Liver (tissue), 9 donors: ENCODE measurements around the gene DFFB. TPM values are rescaled to one million over a fixed set of nuclear protein-coding genes. Genes with fewer than 3 reads are reported as not detected.

Experiments
- DNase-seq: peaks from one replicate; pipeline ENCODE4 v3.0.0-alpha.2; 2017; ENCODE audit warnings: low spot score
- H3K27ac ChIP-seq, 2 donors: one replicate each; pipeline ENCODE4 v1.7.0; 2013; ENCODE audit warnings: inconsistent platforms in 2 of 2, low read length in 2 of 2, control low read depth in 1 of 2, low read depth in 1 of 2, mild to moderate bottlenecking in 1 of 2
- H3K27me3 ChIP-seq, 4 donors: one replicate each; pipeline versions ENCODE4 v1.6.1 to v1.7.0; 2013; ENCODE audit warnings: low read length in 3 of 4, inconsistent platforms in 1 of 4, mild to moderate bottlenecking in 1 of 4, moderate library complexity in 1 of 4; ENCODE audit not compliant: control insufficient read depth in 4 of 4, insufficient read depth in 4 of 4
- H3K36me3 ChIP-seq, 4 donors: one replicate each; pipeline versions ENCODE4 v1.6.1 to v1.7.0; 2013; ENCODE audit warnings: low read length in 3 of 4, mild to moderate bottlenecking in 3 of 4, low read depth in 1 of 4, moderate library complexity in 1 of 4; ENCODE audit not compliant: control insufficient read depth in 4 of 4, insufficient read depth in 3 of 4
- H3K4me1 ChIP-seq, 4 donors: one replicate each; pipeline versions ENCODE4 v1.6.1 to v1.7.0; 2013; ENCODE audit warnings: low read length in 3 of 4, mild to moderate bottlenecking in 3 of 4, moderate library complexity in 1 of 4; ENCODE audit not compliant: control insufficient read depth in 4 of 4, insufficient read depth in 4 of 4
- H3K4me3 ChIP-seq, 3 donors: one replicate each; pipeline versions ENCODE4 v1.6.1 to v1.7.0; 2013; ENCODE audit warnings: low read length in 3 of 3, control low read depth in 1 of 3, low read depth in 1 of 3, mild to moderate bottlenecking in 1 of 3
- H3K9ac ChIP-seq, 2 donors: one replicate each; pipeline ENCODE4 v1.7.0; 2013; ENCODE audit warnings: low read length in 2 of 2, mild to moderate bottlenecking in 2 of 2, moderate library complexity in 2 of 2, control low read depth in 1 of 2, low read depth in 1 of 2
- H3K9me3 ChIP-seq, 4 donors: one replicate each; pipeline versions ENCODE4 v1.6.1 to v1.7.0; 2013; ENCODE audit warnings: low read length in 3 of 4; ENCODE audit not compliant: control insufficient read depth in 4 of 4
- EGR1 ChIP-seq, 2 donors: IDR thresholded peaks; 2 replicates each; pipeline ENCODE4 v1.6.1; 2016 to 2018; ENCODE audit warnings: antibody characterized with exemption in 2 of 2, low read depth in 2 of 2
- FOXA1 ChIP-seq: IDR thresholded peaks from 2 replicates; pipeline ENCODE4 v1.6.1; 2016; ENCODE audit warnings: antibody characterized with exemption
- FOXA2 ChIP-seq: IDR thresholded peaks from 2 replicates; pipeline ENCODE4 v1.6.1; 2016; ENCODE audit warnings: antibody characterized with exemption
- GABPA ChIP-seq, 2 donors: IDR thresholded peaks in 1 of 2; conservative IDR thresholded peaks in 1 of 2; 2 replicates each; pipeline ENCODE4 v1.6.1; 2016; ENCODE audit warnings: antibody characterized with exemption in 2 of 2, mild to moderate bottlenecking in 1 of 2, moderate library complexity in 1 of 2
- HNF4A ChIP-seq, 2 donors: conservative IDR thresholded peaks; 2 replicates each; pipeline ENCODE4 v1.6.1; 2016; ENCODE audit warnings: antibody characterized with exemption in 2 of 2, mild to moderate bottlenecking in 2 of 2
- HNF4G ChIP-seq: IDR thresholded peaks from 2 replicates; pipeline ENCODE4 v1.6.1; 2016; ENCODE audit warnings: antibody characterized with exemption
- JUND ChIP-seq, 2 donors: IDR thresholded peaks; 2 replicates each; pipeline ENCODE4 v1.6.1; 2016; ENCODE audit warnings: antibody characterized with exemption in 2 of 2
- NR2F2 ChIP-seq: IDR thresholded peaks from 2 replicates; pipeline ENCODE4 v1.6.1; 2016; ENCODE audit warnings: antibody characterized with exemption
- RAD21 ChIP-seq, 2 donors: IDR thresholded peaks; 2 replicates each; pipeline ENCODE4 v1.6.1; 2016; ENCODE audit warnings: antibody characterized with exemption in 2 of 2, mild to moderate bottlenecking in 2 of 2
- RXRA ChIP-seq, 2 donors: IDR thresholded peaks; 2 replicates each; pipeline ENCODE4 v1.6.1; 2017 to 2018; ENCODE audit warnings: antibody characterized with exemption in 2 of 2, mild to moderate bottlenecking in 1 of 2
- SP1 ChIP-seq: IDR thresholded peaks from 2 replicates; pipeline ENCODE4 v1.6.1; 2018; ENCODE audit warnings: antibody characterized with exemption, mild to moderate bottlenecking
- TAF1 ChIP-seq: conservative IDR thresholded peaks from 2 replicates; pipeline ENCODE4 v1.6.1; 2016; ENCODE audit warnings: antibody characterized with exemption, mild to moderate bottlenecking
- YY1 ChIP-seq: IDR thresholded peaks from 2 replicates; pipeline ENCODE4 v1.6.1; 2016; ENCODE audit warnings: antibody characterized with exemption, mild to moderate bottlenecking
- WGBS: extraction: QIAGEN DNeasy Blood & Tissue Kit; methylation state at CpG from one replicate; pipeline ENCODE4 v1.1.7; 2013; 5-methylcytosine and 5-hydroxymethylcytosine counted together
- polyA plus RNA-seq, 2 donors: library from polyadenylated mRNA; stranded (reverse) in 1 of 2; unstranded in 1 of 2; fragments of 200-250 nt in 1 of 2; fragments of >200 nt in 1 of 2; fragmentation: Nextera tagmentation in 1 of 2; extraction: Ambion mirVana in 1 of 2; gene quantifications; one replicate each; pipeline versions ENCODE4 v1.2.1 to v1.2.3, GENCODE V29; 2013 to 2015
- total RNA-seq, 2 donors: library from RNA; depleted of rRNA; stranded (reverse); fragments of >200 nt; gene quantifications; one replicate each; pipeline ENCODE4 v1.2.3, GENCODE V29; 2014
- TF ChIP-seq, protein P1 (sequence below): fragments of 150-350 bp; IDR thresholded peaks from 2 replicates; pipeline ENCODE4 v1.5.1; 2017; ENCODE audit warnings: improper control_type of control experiment, low read depth, low read length; ENCODE audit not compliant: missing input control
- TF ChIP-seq, protein P2 (sequence below): IDR thresholded peaks from 2 replicates; pipeline ENCODE4 v1.6.1; 2016; ENCODE audit warnings: antibody characterized with exemption
- TF ChIP-seq, protein P3 (sequence below): IDR thresholded peaks from 2 replicates; pipeline ENCODE4 v1.6.1; 2016; ENCODE audit warnings: antibody characterized with exemption
- TF ChIP-seq, protein P4 (sequence below): IDR thresholded peaks from 2 replicates; pipeline ENCODE4 v1.6.1; 2016; ENCODE audit warnings: antibody characterized with exemption, mild to moderate bottlenecking
- TF ChIP-seq, protein P5 (sequence below): IDR thresholded peaks from 2 replicates; pipeline ENCODE4 v1.6.1; 2016; ENCODE audit warnings: antibody characterized with exemption
- donor health status: healthy.
- donor health status: healthy.
- donor health status: healthy.
- donor health status: healthy.
- donor health status: healthy.

The DFFB gene
- total and polyA plus RNA-seq, 4 donors, result 0.92 to 6.1 (median 2.9) TPM

DNA sequence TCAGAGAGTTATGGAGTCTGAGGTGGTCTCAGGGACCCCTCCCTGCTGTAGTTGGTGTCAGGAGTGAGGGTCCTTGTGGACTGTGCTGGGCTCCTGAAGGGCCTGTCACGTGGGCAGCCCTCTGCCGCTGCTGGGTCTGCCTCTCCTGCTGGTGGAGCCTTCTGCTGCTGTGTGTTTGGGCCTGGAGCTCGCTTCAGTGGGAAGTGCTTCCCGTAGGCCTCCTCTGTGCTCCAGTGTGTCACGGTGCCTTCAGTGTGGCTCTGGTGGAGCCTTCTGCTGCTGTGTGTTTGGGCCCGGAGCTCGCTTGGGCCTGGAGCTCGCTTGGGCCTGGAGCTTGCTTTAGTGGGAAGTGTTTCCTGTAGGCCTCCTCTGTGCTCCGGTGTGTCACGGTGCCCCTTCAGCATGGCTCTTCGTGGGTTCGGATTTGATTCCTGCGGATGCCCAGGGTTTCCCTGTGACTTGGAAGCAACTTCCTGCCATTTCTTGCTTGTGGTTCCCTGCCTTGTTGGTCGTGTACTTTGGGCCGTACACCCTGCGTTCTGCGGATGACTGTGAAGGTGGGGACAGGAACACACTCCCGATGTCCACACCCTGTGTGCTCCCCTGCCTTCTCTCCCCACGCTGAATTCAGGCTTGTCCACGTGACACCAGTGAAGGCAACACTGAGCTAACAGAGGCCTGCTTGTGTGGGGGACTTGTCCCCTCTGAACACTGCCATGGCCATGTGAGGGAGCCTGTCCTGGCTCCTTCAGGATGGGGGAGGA is 23.3 kb downstream of the DFFB start:
- peaks cover 5 to 36% (median 21%) of the 10 kb centered on the region in 4 donors for H3K36me3 ChIP-seq
- TF ChIP-seq FOXA1 (no peak), EGR1 (IDR thresholded peaks at IDR 0.05; ENCODE audit: low read depth in 2 of 2) (no peak), FOXA2 (no peak), JUND (IDR thresholded peaks at IDR 0.05) (no peak)
- TF ChIP-seq, protein P1, sequence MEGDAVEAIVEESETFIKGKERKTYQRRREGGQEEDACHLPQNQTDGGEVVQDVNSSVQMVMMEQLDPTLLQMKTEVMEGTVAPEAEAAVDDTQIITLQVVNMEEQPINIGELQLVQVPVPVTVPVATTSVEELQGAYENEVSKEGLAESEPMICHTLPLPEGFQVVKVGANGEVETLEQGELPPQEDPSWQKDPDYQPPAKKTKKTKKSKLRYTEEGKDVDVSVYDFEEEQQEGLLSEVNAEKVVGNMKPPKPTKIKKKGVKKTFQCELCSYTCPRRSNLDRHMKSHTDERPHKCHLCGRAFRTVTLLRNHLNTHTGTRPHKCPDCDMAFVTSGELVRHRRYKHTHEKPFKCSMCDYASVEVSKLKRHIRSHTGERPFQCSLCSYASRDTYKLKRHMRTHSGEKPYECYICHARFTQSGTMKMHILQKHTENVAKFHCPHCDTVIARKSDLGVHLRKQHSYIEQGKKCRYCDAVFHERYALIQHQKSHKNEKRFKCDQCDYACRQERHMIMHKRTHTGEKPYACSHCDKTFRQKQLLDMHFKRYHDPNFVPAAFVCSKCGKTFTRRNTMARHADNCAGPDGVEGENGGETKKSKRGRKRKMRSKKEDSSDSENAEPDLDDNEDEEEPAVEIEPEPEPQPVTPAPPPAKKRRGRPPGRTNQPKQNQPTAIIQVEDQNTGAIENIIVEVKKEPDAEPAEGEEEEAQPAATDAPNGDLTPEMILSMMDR, result no peak
- TF ChIP-seq, protein P2, sequence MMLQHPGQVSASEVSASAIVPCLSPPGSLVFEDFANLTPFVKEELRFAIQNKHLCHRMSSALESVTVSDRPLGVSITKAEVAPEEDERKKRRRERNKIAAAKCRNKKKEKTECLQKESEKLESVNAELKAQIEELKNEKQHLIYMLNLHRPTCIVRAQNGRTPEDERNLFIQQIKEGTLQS, result no peak
- H3K27me3 ChIP-seq, result no peaks in the 10 kb centered on the region

DNA sequence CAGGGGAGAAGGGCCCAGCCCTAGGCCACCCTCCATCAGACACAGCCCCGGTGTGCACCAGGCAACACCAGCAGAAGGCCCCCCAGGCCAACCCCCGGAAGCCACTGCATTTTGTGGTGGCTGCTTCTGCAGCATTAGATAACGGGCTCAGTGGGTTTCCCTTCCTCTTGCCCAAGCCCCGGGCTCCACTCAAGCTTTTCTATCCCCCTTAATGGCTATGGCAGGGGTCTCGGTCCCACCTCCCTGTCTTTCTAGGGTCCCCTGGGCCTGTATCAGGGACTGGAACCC is 23.9 kb downstream of the DFFB start:
- no peak overlapping the region for H3K9ac ChIP-seq
- H3K4me3 ChIP-seq, result no peak overlapping the region
- TF ChIP-seq, protein P3, sequence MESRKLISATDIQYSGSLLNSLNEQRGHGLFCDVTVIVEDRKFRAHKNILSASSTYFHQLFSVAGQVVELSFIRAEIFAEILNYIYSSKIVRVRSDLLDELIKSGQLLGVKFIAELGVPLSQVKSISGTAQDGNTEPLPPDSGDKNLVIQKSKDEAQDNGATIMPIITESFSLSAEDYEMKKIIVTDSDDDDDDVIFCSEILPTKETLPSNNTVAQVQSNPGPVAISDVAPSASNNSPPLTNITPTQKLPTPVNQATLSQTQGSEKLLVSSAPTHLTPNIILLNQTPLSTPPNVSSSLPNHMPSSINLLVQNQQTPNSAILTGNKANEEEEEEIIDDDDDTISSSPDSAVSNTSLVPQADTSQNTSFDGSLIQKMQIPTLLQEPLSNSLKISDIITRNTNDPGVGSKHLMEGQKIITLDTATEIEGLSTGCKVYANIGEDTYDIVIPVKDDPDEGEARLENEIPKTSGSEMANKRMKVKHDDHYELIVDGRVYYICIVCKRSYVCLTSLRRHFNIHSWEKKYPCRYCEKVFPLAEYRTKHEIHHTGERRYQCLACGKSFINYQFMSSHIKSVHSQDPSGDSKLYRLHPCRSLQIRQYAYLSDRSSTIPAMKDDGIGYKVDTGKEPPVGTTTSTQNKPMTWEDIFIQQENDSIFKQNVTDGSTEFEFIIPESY, result no peak
- TF ChIP-seq EGR1 (IDR thresholded peaks at IDR 0.05; ENCODE audit: low read depth in 2 of 2) (no peak), TAF1 (no peak), GABPA (IDR thresholded peaks at IDR 0.05 in 1 of 2, conservative IDR thresholded peaks at IDR 0.05 in 1 of 2) (no peak), HNF4G (no peak), HNF4A (conservative IDR thresholded peaks at IDR 0.05) (no peak), RAD21 (IDR thresholded peaks at IDR 0.05) (no peak), FOXA2 (no peak), SP1 (no peak), RXRA (IDR thresholded peaks at IDR 0.05) (no peak), JUND (IDR thresholded peaks at IDR 0.05) (no peak), YY1 (no peak), NR2F2 (no peak), FOXA1 (no peak)
- TF ChIP-seq, protein P1, result no peak
- TF ChIP-seq, protein P4, sequence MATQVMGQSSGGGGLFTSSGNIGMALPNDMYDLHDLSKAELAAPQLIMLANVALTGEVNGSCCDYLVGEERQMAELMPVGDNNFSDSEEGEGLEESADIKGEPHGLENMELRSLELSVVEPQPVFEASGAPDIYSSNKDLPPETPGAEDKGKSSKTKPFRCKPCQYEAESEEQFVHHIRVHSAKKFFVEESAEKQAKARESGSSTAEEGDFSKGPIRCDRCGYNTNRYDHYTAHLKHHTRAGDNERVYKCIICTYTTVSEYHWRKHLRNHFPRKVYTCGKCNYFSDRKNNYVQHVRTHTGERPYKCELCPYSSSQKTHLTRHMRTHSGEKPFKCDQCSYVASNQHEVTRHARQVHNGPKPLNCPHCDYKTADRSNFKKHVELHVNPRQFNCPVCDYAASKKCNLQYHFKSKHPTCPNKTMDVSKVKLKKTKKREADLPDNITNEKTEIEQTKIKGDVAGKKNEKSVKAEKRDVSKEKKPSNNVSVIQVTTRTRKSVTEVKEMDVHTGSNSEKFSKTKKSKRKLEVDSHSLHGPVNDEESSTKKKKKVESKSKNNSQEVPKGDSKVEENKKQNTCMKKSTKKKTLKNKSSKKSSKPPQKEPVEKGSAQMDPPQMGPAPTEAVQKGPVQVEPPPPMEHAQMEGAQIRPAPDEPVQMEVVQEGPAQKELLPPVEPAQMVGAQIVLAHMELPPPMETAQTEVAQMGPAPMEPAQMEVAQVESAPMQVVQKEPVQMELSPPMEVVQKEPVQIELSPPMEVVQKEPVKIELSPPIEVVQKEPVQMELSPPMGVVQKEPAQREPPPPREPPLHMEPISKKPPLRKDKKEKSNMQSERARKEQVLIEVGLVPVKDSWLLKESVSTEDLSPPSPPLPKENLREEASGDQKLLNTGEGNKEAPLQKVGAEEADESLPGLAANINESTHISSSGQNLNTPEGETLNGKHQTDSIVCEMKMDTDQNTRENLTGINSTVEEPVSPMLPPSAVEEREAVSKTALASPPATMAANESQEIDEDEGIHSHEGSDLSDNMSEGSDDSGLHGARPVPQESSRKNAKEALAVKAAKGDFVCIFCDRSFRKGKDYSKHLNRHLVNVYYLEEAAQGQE, result no peak
- TF ChIP-seq, protein P5, sequence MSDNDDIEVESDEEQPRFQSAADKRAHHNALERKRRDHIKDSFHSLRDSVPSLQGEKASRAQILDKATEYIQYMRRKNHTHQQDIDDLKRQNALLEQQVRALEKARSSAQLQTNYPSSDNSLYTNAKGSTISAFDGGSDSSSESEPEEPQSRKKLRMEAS, result no peak
- TF ChIP-seq, protein P2, result no peak
- H3K9me3 ChIP-seq, result peaks cover 0 to 5% (median 3%) of the 10 kb centered on the region in 4 donors
- no peak overlapping the region for H3K27ac ChIP-seq
- peaks cover 5 to 38% (median 23%) of the 10 kb centered on the region in 4 donors for H3K36me3 ChIP-seq
- H3K27me3 ChIP-seq, result no peaks in the 10 kb centered on the region
- DNase-seq, result no peak
- H3K4me1 ChIP-seq, result no peaks in the 10 kb centered on the region
- 91% methylated on average over 5 of the region's 5 CpGs for WGBS

More for the DNA sequence above, 23.3 kb downstream of the DFFB start:
- Histone ChIP-seq H3K27ac (no peak overlapping the region), H3K4me3 (no peak overlapping the region), H3K4me1 (no peaks in the 10 kb centered on the region), H3K9me3 (peaks cover 0 to 5% (median 3%) of the 10 kb centered on the region in 4 donors), H3K9ac (no peak overlapping the region)
- WGBS, result 91% methylated on average over 20 of the region's 20 CpGs
- no peak for DNase-seq
